ENCODE results near the gene GTF2F2. TPM values are rescaled to one million over a fixed set of nuclear protein-coding genes. Genes with fewer than 3 reads are reported as not detected.
A peak's percentile ranks its signal among the peaks of the same experiment; 100 is the strongest.

Gene GTF2F2
- 64.5 and 73.7 TPM in 2 replicates for total RNA-seq (2014; rRNA removed; shearing (Covaris generic); ENCODE audit: low replicate concordance)

- Histone ChIP-seq H3K9me3 (no peaks in the 10 kb centered on the region), H3K27me3 (no peaks in the 10 kb centered on the region), H3K4me3 (peak within 1 kb of the TSS; percentile 96), H3K36me3 (peaks cover 16% of the 10 kb centered on the region)
- peak; percentile 87 for DNase-seq
Observed at GRCh38 chr13:45119991-45120864, at the start of gene GTF2F2. GTF2F2 (plus strand) TSS chr13:45120510; CDS start chr13:45120656, 146 bp downstream.

GRCh38 chr13:45073809-45074208 lies 46.5 kb upstream of the GTF2F2 start:
- no peaks in the 10 kb centered on the region for H3K27me3 ChIP-seq
- DNase-seq = no peak
- H3K36me3 ChIP-seq = no peaks in the 10 kb centered on the region
- H3K9me3 ChIP-seq = no peaks in the 10 kb centered on the region
- no peak overlapping the region for H3K4me3 ChIP-seq

- no peak overlapping the region for H3K4me3 ChIP-seq
- H3K36me3 ChIP-seq = no peaks in the 10 kb centered on the region
- DNase-seq = no peak
- H3K27me3 ChIP-seq = no peaks in the 10 kb centered on the region
- H3K9me3 ChIP-seq = no peaks in the 10 kb centered on the region
Observed at GRCh38 chr13:45074721-45075120, 45.6 kb upstream of the GTF2F2 start.

GRCh38 chr13:45078003-45078402 lies 42.3 kb upstream of the GTF2F2 start:
- H3K27me3 ChIP-seq = no peaks in the 10 kb centered on the region
- H3K36me3 ChIP-seq = no peaks in the 10 kb centered on the region
- H3K4me3 ChIP-seq = no peak overlapping the region
- no peaks in the 10 kb centered on the region for H3K9me3 ChIP-seq
- DNase-seq = no peak

- H3K36me3 ChIP-seq = no peaks in the 10 kb centered on the region
- H3K4me3 ChIP-seq = no peak overlapping the region
- no peaks in the 10 kb centered on the region for H3K9me3 ChIP-seq
- peak; percentile 83 for DNase-seq
- H3K27me3 ChIP-seq = no peaks in the 10 kb centered on the region
Observed at GRCh38 chr13:45082964-45083363, 37.3 kb upstream of the GTF2F2 start.

- no peaks in the 10 kb centered on the region for H3K27me3 ChIP-seq
- no peaks in the 10 kb centered on the region for H3K9me3 ChIP-seq
- DNase-seq = no peak
- H3K4me3 ChIP-seq = no peak overlapping the region
- no peaks in the 10 kb centered on the region for H3K36me3 ChIP-seq
Observed at GRCh38 chr13:45084515-45084914, 35.8 kb upstream of the GTF2F2 start.

- no peaks in the 10 kb centered on the region for H3K9me3 ChIP-seq
- DNase-seq = peak; percentile 76
- H3K4me3 ChIP-seq = no peak overlapping the region
- no peaks in the 10 kb centered on the region for H3K36me3 ChIP-seq
- no peaks in the 10 kb centered on the region for H3K27me3 ChIP-seq
Observed at GRCh38 chr13:45086484-45086883, 33.8 kb upstream of the GTF2F2 start.

- no peaks in the 10 kb centered on the region for H3K27me3 ChIP-seq
- no peaks in the 10 kb centered on the region for H3K36me3 ChIP-seq
- DNase-seq = peak; percentile 70
- H3K9me3 ChIP-seq = no peaks in the 10 kb centered on the region
- no peak overlapping the region for H3K4me3 ChIP-seq
Observed at GRCh38 chr13:45092663-45093062, 27.6 kb upstream of the GTF2F2 start.

GRCh38 chr13:45100573-45101262 lies 19.6 kb upstream of the GTF2F2 start:
- no peak for DNase-seq
- no peaks in the 10 kb centered on the region for H3K36me3 ChIP-seq
- no peak overlapping the region for H3K4me3 ChIP-seq
- H3K27me3 ChIP-seq = no peaks in the 10 kb centered on the region
- no peaks in the 10 kb centered on the region for H3K9me3 ChIP-seq

- no peaks in the 10 kb centered on the region for H3K9me3 ChIP-seq
- no peaks in the 10 kb centered on the region for H3K36me3 ChIP-seq
- no peak for DNase-seq
- H3K4me3 ChIP-seq = no peak overlapping the region
- H3K27me3 ChIP-seq = no peaks in the 10 kb centered on the region
Observed at GRCh38 chr13:45101327-45102018, 18.8 kb upstream of the GTF2F2 start.

GRCh38 chr13:45102136-45102507 lies 18.2 kb upstream of the GTF2F2 start:
- Histone ChIP-seq H3K4me3 (no peak overlapping the region), H3K9me3 (no peaks in the 10 kb centered on the region), H3K36me3 (no peaks in the 10 kb centered on the region), H3K27me3 (no peaks in the 10 kb centered on the region)
- no peak for DNase-seq

- H3K27me3 ChIP-seq = no peaks in the 10 kb centered on the region
- no peak for DNase-seq
- no peak overlapping the region for H3K4me3 ChIP-seq
- H3K9me3 ChIP-seq = no peaks in the 10 kb centered on the region
- no peaks in the 10 kb centered on the region for H3K36me3 ChIP-seq
Observed at GRCh38 chr13:45103449-45103848, 16.9 kb upstream of the GTF2F2 start.

- DNase-seq = no peak
- Histone ChIP-seq H3K27me3 (no peaks in the 10 kb centered on the region), H3K4me3 (no peak overlapping the region), H3K36me3 (no peaks in the 10 kb centered on the region), H3K9me3 (no peaks in the 10 kb centered on the region)
Observed at GRCh38 chr13:45104261-45104660, 16.0 kb upstream of the GTF2F2 start.

- Histone ChIP-seq H3K9me3 (no peaks in the 10 kb centered on the region), H3K36me3 (no peaks in the 10 kb centered on the region), H3K27me3 (no peaks in the 10 kb centered on the region), H3K4me3 (no peak overlapping the region)
- DNase-seq = no peak
Observed at GRCh38 chr13:45105895-45106294, 14.4 kb upstream of the GTF2F2 start.

GRCh38 chr13:45107539-45107938 lies 12.8 kb upstream of the GTF2F2 start:
- H3K36me3 ChIP-seq = no peaks in the 10 kb centered on the region
- no peak for DNase-seq
- no peaks in the 10 kb centered on the region for H3K9me3 ChIP-seq
- H3K27me3 ChIP-seq = no peaks in the 10 kb centered on the region
- no peak overlapping the region for H3K4me3 ChIP-seq

- DNase-seq = no peak
- Histone ChIP-seq H3K36me3 (no peaks in the 10 kb centered on the region), H3K9me3 (no peaks in the 10 kb centered on the region), H3K27me3 (no peaks in the 10 kb centered on the region), H3K4me3 (no peak overlapping the region)
Observed at GRCh38 chr13:45108716-45109101, 11.6 kb upstream of the GTF2F2 start.

GRCh38 chr13:45109102-45109720 lies 11.1 kb upstream of the GTF2F2 start:
- no peaks in the 10 kb centered on the region for H3K27me3 ChIP-seq
- no peak for DNase-seq
- H3K9me3 ChIP-seq = no peaks in the 10 kb centered on the region
- no peak overlapping the region for H3K4me3 ChIP-seq
- H3K36me3 ChIP-seq = no peaks in the 10 kb centered on the region

Data from MG63 (cell line).